ENCODE results near the gene CRBN.

- TF ChIP-seq CTCF (IDR thresholded peaks at IDR 0.05; ENCODE audit: insufficient read depth, low read length, poor library complexity, severe bottlenecking), result no peak
- no peak for TF ChIP-seq EZH2phosphoT487 (conservative IDR thresholded peaks at IDR 0.05; ENCODE audit: low read length)
Observed at GRCh38 chr3:3127432-3128010, 52.0 kb downstream of the CRBN start.

Data from SU-DHL-6 (cell line).